GM21423 (cell line): ENCODE data around the gene SOX9.
"Not testable (repeated sequence)": the region's sequence is repeated elsewhere in the genome, so short reads cannot be mapped to it uniquely, and the experiment has no call there.

Experiments
- ATAC-seq: cut with Tn5 transposase; IDR thresholded peaks from one replicate; pipeline ENCODE4 v1.9.1; 2021; ENCODE audit warnings: mild to moderate bottlenecking, moderate library complexity; ENCODE audit not compliant: unreplicated experiment

Gene SOX9

DNA sequence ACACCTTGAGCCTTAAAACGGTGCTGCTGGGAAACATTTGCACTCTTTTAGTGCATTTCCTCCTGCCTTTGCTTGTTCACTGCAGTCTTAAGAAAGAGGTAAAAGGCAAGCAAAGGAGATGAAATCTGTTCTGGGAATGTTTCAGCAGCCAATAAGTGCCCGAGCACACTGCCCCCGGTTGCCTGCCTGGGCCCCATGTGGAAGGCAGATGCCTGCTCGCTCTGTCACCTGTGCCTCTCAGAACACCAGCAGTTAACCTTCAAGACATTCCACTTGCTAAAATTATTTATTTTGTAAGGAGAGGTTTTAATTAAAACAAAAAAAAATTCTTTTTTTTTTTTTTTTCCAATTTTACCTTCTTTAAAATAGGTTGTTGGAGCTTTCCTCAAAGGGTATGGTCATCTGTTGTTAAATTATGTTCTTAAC lies 4.4 kb downstream of the SOX9 start:
- no peak for ATAC-seq

DNA sequence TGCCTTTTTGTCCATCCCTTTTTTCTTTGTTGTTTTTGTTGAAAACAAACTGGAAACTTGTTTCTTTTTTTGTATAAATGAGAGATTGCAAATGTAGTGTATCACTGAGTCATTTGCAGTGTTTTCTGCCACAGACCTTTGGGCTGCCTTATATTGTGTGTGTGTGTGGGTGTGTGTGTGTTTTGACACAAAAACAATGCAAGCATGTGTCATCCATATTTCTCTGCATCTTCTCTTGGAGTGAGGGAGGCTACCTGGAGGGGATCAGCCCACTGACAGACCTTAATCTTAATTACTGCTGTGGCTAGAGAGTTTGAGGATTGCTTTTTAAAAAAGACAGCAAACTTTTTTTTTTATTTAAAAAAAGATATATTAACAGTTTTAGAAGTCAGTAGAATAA lies 4.9 kb downstream of the SOX9 start:
- no peak for ATAC-seq

DNA sequence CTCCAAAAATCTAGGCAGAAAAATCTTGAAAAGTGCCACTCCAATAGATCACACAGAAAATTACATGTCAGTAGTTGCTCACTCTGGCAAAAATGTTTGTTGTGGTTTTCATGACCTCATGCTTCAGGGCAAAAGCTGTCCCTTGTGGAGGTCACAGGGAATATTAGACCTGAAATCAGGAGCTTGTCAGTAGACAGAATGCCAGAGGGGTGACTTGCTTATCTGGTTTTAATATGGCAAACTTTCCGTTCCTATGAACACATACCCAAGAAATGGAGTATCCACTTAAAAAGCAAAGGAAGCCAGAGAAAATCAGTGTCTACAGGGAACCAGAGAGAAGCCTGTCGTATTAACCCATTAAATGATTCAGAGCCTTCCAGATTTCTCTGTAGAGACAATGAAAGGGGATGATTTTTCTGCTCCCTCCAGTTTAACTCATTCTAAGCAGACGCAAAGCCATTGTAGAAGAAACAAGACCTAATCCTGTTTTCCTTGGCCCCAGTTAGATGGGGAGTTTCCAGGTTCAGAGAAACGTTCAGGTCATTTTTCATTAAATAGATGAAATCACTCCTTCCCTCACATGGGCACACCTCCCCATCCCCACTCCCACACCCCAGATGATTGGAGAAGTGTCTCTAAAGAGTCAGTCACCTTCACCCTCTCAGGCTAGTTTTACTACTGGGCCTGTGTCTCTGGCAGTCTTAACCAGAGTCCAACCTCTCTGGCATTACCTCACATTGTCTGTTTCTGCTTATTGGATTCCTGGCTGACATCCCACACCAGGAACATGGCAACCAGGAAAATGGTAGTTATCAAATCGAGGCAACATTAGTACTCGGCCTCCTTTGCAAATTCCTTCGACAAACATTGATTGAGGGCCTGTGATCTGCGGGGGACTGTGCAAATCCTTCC lies 6.0 kb downstream of the SOX9 start:
- ATAC-seq, result no peak

DNA sequence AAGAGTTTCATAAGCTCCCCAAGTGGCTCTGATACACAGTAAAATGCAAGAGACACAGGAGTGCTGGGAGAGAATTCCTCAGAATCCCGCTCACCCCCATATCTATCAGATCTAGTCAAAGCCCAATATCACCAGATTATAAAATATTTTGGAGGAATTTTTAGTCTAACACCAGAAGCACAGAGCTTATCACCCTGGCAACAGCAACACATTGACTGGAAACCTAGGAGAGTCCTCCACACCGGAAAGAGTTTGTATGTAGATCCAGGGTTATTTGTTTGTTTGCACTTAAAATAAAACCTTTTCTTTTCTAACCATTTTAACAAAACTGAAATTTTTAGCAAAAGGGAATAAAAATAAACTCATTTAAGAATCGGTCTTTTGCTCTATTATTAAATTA lies 7.2 kb downstream of the SOX9 start:
- no peak for ATAC-seq

DNA sequence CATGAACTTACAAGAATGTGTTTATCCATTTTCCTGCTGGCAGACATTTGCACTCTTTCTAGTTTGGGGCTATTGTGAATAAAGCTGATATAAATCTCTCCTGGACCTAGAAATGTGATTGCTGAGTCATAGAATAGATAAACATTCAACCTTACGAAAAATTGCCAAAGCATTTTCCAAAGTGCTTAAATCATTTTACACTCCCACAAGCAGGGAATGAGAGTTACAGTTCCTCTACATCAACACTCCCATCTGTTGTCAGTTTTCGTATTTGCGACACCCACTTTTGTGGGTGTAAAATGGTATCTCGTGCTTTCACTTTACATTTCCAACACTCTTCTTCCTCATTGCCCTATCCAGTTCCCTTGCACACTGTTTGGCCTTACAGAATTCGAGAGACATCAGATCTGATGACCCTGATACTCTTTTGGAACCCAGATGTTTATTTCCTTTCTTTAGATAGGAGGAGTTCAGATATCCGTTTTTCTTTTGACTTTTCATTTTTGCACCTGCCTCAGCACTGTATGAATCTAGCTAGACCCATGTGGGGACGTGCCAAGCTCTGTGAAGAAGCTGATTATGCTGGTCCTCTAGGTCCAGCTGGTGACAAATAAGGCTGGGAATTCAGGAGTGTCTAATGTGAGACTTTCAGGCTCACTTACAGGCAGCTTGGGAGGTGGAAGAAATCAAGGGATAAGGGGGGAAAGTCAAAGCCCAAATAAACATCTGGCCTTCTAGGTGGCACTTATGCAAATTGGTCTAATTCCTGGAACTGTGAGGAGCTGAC lies 14.0 kb downstream of the SOX9 start:
- no peak for ATAC-seq

DNA sequence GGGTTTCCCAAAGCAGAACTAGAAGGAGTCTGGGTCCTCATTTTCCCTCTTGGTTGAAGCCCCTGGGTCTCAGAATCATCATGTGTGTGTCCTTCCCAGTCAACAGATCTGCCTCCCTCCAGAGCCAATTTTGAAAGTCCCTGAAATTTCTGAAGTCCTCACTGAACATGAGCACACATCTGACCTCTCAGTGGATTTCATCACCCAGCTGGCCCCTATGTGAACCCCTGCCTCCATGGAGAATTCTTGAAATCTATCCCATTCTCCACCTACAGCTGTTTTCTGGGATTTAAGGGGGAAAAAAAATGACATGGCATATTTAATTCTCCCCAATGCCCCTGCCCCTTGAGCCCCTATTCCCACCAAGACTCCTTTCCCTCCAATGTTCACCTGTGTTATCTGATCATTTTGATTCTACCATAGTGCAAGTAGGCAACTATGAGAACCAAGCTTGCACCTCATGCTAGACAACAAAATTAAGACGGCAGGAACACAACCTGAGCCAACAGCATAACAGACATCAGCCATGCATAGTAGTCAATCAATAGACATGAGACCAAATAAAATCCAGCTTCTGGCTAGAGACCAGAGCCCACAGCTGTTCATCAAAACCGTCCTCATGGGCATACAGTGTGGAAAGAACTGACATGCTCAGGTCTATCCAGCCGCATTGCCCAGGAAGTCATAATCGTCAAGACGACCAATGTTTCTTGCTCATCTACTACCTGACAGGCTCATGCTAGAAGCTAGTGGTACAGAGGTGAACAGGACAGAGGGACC lies 14.9 kb downstream of the SOX9 start:
- no peak for ATAC-seq

DNA sequence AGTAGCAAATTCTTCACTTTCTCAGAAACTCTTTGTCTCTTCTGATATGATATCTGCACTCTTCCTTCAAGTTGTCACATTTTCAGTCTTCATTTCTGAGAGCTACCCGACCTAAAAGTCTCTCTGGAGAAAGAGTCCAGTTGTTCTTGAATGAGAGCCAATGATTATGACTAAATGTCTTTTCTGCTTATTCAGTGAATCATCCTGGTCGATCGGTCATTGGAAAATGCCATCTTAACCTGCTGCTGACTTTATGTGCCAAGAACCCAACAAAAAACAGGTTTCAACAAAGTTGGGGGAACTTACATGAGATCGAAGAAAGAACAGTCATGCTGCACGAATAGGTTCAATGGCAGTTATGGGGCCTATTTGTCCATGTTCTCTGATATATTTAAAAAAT lies 15.9 kb downstream of the SOX9 start:
- no peak for ATAC-seq

DNA sequence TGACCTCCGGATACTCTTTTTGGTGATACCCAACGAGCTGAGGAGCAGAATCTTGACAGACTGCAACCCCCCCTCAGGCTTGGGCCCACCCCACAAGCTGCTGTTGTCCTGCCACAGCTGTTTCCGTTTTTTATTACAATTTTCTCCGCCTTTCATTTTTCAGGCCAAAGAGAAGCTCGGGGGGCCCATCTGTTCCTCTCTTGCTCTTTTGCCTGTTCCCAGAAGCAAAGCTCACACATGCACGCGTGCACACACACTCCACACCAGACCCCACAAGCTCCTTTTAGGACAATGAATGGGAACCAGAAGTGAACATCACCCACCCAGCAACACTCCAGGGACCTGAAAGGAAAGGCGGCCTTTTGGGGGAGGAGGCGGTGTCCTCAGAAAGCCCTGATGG lies 16.3 kb downstream of the SOX9 start:
- no peak for ATAC-seq

DNA sequence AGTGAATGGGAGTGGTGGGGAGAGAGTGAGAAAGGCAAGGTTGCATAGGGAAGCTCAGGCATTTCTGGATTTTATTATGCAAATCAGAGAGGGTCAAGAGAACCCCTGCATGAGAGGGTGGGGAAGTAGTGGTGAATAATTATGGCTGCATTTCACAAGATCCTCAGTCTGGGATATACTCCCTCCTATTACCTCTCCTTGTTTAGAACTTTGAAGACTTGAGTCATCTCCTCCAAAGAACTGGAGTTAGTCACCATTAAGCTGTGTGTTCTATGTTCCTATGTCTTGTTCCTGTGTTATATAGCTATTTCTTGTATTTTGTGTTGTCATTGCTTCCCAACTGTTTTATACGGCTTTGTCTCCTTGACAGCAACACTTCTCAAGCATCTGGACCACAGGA lies 18.4 kb downstream of the SOX9 start:
- ATAC-seq, result no peak

DNA sequence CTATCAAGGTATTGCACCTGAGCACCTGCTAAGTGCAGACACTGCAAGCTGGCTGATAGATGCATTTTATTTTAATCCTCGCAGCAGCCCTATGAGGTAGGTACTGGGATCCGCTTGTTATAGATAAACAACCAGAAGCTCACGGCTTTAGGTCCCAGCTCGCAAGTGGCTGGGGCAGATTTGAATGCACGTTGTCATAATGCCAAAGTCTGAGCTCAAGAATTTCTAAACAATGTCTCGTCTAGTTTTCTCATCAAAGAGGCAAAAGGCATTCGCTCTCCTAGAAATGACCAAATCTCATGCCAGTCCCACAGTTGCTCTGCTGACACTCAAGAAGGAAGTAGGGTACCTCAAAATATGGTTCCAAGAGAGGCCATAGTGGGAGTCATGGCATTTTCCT lies 20.5 kb downstream of the SOX9 start:
- no peak for ATAC-seq

DNA sequence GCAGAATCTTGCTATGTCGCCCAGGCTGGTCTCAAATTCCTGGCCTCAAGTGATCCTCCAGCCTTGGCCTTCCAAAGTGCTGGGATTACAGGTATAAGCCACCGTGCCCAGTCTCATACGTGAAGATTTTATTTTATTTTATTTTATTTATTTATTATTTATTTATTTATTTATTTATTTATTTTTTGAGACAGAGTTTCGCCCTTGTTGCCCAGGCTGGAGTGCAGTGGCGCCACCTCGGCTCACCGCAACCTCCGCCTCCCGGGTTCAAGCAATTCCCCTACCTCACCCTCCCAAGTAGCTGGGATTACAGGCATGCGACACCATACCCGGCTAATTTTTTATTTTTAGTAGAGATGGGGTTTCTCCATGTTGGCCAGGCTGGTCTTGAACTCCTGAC lies 21.3 kb downstream of the SOX9 start:
- not testable (repeated sequence) for ATAC-seq

DNA sequence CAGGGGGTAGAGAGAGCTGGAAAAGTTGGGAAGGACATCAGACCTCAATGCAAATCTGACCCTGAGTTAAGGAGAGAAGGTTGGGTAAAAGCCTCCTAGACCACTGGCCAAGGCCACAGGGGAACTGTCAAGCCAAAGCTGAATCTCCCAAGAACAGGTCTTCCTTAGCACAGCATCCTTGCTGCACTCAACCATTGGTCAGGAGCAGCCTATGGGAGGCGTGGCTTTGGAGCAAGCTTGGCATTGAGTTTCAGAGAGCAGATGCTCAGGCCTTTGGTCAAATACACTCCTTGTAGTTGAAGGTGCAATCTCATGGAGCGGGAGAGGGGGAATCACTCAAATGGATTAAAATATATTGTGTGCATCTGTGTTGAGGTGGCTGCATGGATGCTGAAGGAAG lies 21.8 kb downstream of the SOX9 start:
- no peak for ATAC-seq

DNA sequence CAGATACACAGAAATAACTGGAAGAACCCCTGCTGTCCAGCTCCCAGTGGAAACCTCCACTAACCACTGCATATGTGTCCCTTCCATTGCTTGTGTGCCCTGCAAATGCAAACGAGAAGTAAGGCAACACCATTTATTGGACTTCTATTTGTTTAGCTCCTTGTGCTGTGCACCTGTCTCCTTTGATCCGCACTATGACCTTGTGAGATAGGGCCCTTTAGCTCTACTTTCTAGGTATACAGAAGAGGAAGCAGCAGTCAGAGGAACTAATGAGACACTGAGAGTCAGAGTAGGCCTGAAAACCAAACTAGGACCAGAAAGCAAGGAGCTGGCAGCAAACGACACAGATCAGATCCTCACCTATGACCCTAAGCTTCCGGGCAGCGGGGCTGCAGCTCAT lies 22.4 kb downstream of the SOX9 start:
- ATAC-seq, result no peak

DNA sequence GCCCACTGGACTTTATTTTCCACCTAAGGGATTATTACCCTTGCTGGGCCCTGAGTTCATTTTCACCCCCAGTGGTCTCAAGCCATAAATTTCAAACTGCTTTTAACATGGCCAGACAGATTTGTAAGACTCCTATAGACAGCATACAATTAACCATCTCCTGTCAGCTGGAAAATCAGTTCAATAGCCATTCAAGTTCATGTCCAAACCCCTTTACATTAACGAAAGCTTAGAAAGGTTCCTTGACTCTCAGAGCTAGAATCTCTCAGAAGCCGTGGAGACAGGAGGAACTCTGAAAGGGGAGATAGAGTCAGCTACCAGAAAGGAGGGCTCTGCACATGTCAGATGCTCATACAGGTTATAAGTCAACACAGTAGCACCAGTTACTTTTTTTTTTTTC lies 23.3 kb downstream of the SOX9 start:
- no peak for ATAC-seq

DNA sequence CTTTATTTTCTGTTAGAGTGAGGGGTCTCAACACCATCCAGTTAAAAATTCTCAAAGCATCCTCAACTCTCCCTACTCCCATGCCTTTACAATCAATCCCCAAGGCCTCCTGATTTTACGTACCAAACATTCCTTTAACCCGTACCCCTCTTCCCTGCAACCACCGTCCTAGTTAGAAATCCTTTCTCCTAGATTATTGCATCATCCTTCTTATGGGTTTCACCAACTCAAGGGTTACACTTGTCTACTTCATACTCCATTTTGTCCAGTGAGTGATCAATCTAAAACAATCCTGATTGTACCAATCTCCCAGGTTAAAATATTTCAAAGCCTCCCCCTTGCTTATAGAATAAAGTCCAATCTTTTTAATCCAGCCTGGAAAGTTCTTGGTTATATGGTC lies 24.7 kb downstream of the SOX9 start:
- no peak for ATAC-seq

DNA sequence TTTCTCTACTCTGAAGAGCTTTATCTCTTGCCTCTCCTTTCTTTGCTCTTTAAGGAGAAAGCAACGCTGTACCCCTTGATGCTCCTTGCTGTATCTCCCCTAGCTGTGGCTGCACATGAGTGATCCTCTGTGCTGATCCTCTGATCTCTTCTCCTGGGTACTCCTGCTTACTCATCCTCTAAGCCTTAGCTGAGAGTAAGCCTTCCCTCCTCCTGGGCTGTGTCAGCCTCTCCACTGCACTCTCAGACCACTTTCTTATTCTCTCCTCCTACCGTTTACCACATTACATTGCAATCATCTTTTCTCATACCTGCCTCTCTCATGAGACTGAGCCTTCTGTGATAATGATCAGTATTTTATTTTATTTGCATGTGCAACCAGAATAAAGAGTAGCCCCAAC lies 25.1 kb downstream of the SOX9 start:
- ATAC-seq, result no peak

DNA sequence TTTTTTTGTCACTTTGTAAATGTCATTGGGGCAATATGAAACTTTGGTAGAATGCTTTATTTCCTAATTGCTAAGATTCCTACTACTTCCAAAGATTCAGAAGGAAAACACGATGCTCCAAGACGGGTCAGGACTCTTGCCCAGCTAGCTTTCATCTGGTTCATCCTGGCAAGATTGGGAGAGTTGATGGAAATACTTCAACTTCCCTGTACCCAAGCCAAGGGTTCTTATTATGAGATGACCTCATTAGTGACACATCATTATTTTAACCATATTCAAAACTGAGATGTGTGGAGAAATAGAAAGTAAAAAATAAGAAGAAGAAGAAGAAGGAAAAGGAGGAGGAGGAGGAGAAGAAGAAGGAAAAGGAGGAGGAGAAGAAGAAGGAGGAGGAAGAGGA lies 25.6 kb downstream of the SOX9 start:
- no peak for ATAC-seq

DNA sequence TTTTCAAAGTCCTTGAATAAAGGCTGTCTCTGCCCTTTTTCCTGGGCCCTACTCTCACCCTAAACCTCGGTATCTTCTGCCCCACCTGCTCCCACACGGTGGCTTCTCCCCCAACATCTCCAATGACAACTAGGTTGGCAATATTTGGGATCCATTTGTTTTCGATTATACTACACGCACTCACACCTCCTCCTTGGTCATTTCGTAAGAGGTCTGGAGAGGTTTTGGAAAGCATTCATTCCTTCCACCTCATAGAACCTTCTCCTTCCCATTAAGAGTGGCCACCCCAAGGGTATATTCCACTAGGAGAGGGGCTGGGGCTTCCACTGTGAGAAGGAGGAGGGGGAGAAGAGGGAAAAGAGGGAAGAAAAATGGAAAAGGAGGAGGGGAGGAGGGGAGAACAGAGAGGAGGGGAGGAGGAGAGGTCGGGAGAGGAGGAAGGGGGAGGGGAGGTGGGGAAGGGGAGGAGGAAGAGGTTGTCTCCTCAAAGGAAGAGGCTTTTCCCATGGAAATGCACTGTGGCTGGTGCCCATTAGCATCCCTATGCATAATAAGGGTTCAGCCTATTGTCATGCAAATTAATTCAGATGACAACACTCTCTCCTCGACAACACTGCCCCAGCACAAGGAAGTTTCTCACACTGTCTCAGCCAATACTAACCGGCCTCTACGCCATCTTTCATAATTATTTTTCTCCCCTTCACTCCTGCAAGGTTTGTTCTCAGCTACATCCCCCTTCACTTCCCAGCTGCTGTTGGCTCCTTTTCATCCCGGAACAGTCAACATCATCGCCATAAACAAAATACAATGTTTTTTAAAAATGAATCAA lies 30.0 kb downstream of the SOX9 start:
- no peak for ATAC-seq

DNA sequence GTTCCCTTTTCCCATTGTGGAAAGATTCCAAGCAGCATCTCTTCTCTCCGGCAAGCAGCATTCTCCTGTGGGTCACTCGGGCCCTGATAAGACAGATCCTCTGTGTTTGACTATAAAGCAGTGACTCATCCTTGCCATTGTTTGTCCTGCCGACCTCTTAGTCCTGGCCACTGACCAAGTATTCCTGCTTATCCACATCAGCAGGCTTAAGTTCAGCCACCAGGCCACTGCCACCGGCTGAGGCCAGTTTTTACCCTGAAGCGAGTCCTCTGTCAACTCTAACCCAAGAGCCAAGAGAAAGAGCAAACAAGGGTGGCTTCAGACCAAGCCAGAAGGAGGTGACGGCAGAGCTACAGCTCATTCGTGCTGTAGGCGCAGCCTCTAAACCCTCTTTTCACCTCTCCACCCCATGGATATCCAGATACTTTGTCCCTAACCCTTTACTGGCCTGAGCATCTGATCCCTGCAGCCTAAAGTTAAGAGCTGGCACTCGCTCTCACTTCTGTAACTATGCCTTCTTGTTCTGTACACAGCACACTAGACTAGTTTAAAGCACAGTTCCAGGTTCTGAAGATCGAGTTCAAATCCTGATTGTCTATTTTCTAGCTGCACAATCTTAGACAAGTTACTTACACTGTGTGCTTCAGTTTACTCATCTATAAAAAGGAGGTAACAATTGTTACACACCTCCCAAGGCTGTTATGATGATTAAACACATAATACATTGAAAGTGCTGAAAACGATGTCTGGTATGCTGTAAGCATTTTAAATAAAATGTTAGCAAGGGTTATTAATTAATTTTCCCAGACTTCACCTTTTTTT lies 31.0 kb downstream of the SOX9 start:
- ATAC-seq, result no peak
